Measurements from ENCODE around the gene BIN2. TPM values are rescaled to one million over a fixed set of nuclear protein-coding genes. Genes with fewer than 3 reads are reported as not detected.
A peak's percentile ranks its signal among the peaks of the same experiment; 100 is the strongest.
"Not testable (repeated sequence)": the region's sequence is repeated elsewhere in the genome, so short reads cannot be mapped to it uniquely, and the experiment has no call there.

BIN2 gene
- total RNA-seq, 1 donor: not detected

DNA sequence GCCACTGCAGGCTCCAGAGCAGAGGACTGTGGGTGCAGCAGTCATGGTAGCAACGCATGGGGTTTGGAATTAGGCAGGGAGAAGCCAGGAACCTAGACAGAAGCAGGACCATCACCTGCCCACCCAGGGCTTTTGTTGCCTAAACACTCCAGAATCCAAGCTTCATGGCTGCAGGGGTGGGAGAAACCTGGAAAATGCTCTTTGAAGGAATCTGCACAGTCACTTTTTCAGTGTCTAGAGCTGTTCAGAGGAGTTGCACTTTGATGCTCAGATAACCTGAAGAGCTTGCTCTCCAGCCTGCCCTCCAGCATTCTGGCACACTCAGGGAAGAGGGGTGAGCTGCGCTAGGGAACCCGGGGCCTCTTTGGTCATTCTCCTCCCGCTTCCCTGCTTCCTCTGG lies 24.1 kb upstream of the BIN2 start:
- DNase-seq (ENCODE audit: low read depth): no peak
- TF ChIP-seq, protein P1, sequence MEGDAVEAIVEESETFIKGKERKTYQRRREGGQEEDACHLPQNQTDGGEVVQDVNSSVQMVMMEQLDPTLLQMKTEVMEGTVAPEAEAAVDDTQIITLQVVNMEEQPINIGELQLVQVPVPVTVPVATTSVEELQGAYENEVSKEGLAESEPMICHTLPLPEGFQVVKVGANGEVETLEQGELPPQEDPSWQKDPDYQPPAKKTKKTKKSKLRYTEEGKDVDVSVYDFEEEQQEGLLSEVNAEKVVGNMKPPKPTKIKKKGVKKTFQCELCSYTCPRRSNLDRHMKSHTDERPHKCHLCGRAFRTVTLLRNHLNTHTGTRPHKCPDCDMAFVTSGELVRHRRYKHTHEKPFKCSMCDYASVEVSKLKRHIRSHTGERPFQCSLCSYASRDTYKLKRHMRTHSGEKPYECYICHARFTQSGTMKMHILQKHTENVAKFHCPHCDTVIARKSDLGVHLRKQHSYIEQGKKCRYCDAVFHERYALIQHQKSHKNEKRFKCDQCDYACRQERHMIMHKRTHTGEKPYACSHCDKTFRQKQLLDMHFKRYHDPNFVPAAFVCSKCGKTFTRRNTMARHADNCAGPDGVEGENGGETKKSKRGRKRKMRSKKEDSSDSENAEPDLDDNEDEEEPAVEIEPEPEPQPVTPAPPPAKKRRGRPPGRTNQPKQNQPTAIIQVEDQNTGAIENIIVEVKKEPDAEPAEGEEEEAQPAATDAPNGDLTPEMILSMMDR (IDR thresholded peaks at IDR 0.05; ENCODE audit: insufficient read depth, low read depth, low read length): no peak
- H3K4me3 ChIP-seq (ENCODE audit: low read depth, low read length): no peak overlapping the region

DNA sequence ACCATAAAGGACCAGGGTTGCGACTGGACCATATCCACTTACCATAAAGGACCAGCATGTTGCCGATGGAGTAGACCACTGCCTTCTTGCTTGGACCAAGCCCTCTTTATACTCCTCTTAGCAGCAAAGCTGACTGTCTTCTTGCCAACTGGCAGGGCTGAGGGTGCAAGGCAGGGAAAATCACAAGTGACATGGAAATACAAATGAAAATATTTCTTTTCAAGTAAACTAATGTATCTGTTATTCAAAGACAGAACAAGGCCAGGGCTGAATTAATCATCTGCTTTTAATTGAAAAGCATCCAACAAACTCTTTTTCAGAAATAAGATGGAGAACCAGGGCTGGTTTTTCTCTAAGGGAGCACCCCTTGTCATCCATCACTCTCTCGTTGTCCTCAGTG lies 22.6 kb upstream of the BIN2 start, which contains the start of gene CELA1:
TSS of gene CELA1 (minus strand) at position 99 of the 400 bp plus-strand sequence. CDS start at position 58, 41 bp downstream.
- DNase-seq (ENCODE audit: low read depth): no peak
- H3K4me3 ChIP-seq (ENCODE audit: low read depth, low read length): no peak within 1 kb of the TSS
- TF ChIP-seq, protein P1 (IDR thresholded peaks at IDR 0.05; ENCODE audit: insufficient read depth, low read depth, low read length): no peak

DNA sequence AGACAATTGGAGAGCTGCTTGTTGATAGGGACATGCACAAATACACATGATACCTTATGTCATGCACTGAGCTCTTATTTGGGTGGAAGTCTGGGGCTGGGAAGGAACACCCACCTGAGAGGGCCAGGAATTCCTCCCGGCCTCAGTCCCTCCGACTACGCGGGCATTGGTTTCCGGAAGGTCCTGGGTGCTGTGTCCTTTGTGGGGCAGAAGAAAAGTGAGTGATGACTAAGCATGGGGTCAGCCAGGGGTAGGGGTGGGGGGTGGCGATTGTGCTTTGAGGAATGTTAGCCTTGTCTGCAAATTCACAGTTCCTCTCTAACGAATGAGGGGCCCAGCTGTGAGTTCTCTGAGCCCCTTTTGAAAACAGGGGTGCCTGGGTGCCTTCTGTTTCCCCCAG lies 21.7 kb upstream of the BIN2 start:
- H3K4me3 ChIP-seq (ENCODE audit: low read depth, low read length): no peak overlapping the region
- TF ChIP-seq, protein P1 (IDR thresholded peaks at IDR 0.05; ENCODE audit: insufficient read depth, low read depth, low read length): no peak
- DNase-seq (ENCODE audit: low read depth): no peak

DNA sequence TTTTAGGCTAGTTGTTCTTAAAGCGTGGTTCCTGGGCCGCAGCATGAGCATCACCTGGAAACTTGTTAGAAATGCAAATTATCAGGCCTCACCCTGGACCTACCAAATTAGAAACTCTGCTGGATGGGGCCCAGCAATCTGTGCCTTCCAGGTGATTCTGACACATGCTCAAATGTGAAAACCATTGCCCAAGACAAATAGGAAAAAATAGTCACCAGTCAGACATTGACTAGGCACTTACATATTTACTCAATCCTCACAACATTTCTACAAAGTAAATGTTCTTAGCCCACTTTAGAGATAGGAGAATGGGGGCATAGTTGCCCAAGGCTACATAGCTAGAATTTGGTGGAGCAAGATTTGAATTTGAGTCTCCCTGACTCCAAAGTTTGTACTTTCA lies 19.2 kb upstream of the BIN2 start:
- TF ChIP-seq, protein P1 (IDR thresholded peaks at IDR 0.05; ENCODE audit: insufficient read depth, low read depth, low read length): no peak
- DNase-seq (ENCODE audit: low read depth): no peak
- H3K4me3 ChIP-seq (ENCODE audit: low read depth, low read length): no peak overlapping the region

DNA sequence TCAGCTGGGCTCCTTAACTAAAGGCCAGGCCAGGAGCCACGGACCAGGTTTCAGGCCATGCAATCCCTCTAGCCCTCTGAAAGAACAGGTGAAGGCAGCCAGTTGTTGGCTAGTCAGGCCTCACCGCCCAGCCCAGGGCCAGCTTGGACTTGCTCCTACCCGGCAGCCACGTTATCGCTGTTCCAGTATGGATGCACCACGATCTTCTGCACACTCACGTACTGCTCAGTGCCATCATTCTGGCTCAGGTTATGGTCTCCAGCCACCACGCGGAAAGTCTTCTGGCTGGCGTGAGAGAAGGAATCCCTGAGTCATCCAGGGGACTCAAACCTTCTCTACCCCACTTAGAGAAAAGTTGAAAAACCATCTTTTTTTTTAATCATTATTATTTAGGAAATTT lies 18.4 kb upstream of the BIN2 start:
- TF ChIP-seq, protein P1 (IDR thresholded peaks at IDR 0.05; ENCODE audit: insufficient read depth, low read depth, low read length): no peak
- DNase-seq (ENCODE audit: low read depth): no peak
- no peak overlapping the region for H3K4me3 ChIP-seq (ENCODE audit: low read depth, low read length)

DNA sequence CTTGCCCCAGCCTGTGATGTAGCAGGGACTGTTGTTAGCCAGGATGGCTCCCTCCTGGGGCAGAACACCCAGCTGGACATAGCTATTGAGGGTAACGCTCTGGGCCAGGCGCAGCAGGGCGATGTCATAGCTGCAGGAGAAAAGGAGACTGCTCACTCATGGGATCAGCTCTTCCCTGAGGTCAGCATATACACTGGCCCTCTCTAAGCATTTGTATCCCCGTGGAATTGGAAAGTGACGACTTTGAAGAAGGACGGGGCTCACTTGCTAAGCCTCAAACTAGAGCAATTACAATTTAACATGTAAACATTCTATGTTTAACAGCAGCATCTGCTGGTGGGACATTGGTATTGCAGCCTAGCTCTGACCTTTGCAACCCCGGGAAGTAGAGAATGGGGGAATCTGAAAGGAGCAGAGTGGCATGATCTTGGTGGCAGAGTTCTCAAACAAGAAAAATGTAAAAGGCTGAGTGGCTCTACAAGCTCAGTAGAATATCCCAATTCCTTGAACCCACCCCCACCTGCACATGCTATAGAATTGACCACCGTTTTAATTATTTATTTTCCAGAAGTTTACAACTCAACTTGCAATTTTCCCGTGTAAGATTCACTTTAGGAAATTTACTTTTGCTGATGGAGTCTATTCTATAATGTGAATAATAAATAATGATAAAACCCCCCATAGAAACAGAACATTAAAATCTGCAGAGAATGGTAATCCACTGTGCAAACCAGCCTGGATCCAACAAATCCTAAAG lies 17.5 kb upstream of the BIN2 start:
- TF ChIP-seq, protein P1 (IDR thresholded peaks at IDR 0.05; ENCODE audit: insufficient read depth, low read depth, low read length): peak; percentile 99
- peak; percentile 70 for DNase-seq (ENCODE audit: low read depth)
- H3K4me3 ChIP-seq (ENCODE audit: low read depth, low read length): peak overlapping the region; percentile 27

DNA sequence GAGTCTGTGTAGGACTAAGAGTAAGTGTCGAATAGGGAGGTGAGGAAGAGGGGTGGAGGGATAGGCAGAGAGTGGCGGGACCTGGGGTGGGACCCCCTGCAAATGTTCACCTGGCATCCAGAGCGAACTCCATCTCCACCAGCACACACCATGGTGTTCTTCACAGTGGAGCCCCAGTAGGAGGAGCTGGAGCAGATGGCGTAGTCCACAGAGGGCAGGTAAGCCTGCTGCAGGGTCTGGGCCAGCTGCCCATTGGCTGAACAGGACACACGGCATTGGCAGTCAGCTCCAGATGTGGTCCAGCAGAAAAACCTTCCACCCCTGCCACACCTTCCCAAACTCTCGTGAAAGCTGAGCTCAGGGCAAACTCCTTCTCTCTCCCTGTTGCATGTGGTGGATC lies 15.8 kb upstream of the BIN2 start:
- no peak for DNase-seq (ENCODE audit: low read depth)
- TF ChIP-seq, protein P1 (IDR thresholded peaks at IDR 0.05; ENCODE audit: insufficient read depth, low read depth, low read length): no peak

DNA sequence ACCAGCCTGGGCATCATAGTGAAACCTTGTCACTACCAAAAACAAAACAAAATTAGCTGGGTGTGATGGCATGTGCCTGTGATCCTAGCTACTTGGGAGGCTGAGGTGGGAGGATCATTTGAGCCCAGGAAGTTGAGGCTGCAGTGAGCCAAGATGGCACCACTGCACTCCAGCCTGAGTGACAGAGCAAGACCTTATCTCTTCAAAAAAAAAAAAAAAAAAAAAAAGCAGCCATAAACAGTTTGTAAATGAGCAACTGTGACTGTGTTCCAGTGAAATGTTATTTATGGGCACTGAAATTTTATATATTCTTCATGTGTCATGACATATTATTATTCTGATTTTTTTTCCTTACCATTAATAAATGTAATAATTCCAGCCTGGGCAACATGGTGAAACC lies 13.4 kb upstream of the BIN2 start:
- H3K4me3 ChIP-seq (ENCODE audit: low read depth, low read length); DNase-seq (ENCODE audit: low read depth): not testable (repeated sequence)

More for the DNA sequence above, 15.8 kb upstream of the BIN2 start:
- no peak overlapping the region for H3K4me3 ChIP-seq (ENCODE audit: low read depth, low read length)
